WI38 (cell line): ENCODE results near the gene PCDHGA3.
"Not testable (repeated sequence)": the region's sequence is repeated elsewhere in the genome, so short reads cannot be mapped to it uniquely, and the experiment has no call there.

Experiments used
- H3K4me3 ChIP-seq: 2 replicates; pipeline ENCODE4 v1.5.1; 2011; ENCODE audit warnings: low read depth, mild to moderate bottlenecking, control low read depth, low read length
- CTCF ChIP-seq: IDR thresholded peaks from 2 replicates; pipeline ENCODE4 v1.5.1; 2012; ENCODE audit warnings: low read depth, mild to moderate bottlenecking, control low read depth, low read length

PCDHGA3 gene

DNA sequence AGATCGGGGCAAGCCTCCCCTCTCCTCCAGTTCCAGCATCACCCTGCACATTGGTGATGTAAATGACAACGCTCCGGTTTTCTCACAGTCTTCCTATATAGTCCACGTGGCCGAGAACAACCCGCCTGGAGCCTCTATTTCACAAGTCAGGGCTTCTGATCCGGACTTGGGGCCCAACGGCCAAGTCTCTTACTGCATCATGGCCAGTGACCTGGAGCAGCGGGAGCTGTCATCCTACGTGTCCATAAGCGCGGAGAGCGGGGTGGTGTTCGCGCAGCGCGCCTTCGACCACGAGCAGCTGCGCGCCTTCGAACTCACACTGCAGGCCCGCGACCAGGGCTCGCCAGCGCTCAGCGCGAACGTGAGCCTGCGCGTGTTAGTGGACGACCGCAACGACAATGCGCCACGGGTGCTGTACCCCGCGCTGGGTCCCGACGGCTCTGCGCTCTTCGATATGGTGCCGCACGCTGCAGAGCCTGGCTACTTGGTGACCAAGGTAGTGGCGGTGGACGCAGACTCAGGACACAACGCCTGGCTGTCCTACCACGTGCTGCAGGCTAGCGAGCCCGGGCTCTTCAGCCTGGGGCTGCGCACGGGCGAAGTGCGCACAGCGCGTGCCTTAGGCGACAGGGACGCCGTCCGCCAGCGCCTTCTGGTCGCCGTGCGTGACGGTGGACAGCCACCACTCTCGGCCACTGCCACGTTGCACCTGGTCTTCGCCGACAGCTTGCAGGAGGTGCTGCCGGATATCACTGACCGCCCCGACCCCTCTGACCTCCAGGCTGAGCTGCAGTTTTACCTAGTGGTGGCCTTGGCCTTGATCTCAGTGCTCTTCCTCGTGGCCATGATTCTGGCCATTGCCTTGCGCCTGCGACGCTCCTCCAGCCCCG lies 45.8 kb downstream of the PCDHGA3 start:
- no peak overlapping the region for H3K4me3 ChIP-seq
- no peak for TF ChIP-seq CTCF

- no peak for TF ChIP-seq CTCF
- no peak within 1 kb of the TSS for H3K4me3 ChIP-seq
Measured at GRCh38 chr5:141392429-141393198, 49.0 kb downstream of the PCDHGA3 start, which contains the start of gene PCDHGA8. TSS of gene PCDHGA8 (plus strand) at chr5:141392633. CDS start at chr5:141392814, 181 bp downstream.

DNA sequence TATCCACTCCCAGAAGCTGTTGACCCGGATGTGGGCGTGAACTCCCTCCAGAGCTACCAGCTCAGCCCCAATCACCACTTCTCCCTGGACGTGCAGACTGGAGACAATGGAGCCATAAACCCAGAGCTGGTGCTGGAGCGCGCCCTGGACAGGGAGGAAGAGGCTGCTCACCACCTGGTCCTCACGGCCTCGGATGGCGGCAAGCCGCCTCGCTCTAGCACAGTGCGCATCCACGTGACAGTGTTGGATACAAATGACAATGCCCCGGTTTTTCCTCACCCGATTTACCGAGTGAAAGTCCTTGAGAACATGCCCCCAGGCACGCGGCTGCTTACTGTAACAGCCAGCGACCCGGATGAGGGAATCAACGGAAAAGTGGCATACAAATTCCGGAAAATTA lies 49.6 kb downstream of the PCDHGA3 start:
- TF ChIP-seq CTCF, result no peak
- no peak overlapping the region for H3K4me3 ChIP-seq

DNA sequence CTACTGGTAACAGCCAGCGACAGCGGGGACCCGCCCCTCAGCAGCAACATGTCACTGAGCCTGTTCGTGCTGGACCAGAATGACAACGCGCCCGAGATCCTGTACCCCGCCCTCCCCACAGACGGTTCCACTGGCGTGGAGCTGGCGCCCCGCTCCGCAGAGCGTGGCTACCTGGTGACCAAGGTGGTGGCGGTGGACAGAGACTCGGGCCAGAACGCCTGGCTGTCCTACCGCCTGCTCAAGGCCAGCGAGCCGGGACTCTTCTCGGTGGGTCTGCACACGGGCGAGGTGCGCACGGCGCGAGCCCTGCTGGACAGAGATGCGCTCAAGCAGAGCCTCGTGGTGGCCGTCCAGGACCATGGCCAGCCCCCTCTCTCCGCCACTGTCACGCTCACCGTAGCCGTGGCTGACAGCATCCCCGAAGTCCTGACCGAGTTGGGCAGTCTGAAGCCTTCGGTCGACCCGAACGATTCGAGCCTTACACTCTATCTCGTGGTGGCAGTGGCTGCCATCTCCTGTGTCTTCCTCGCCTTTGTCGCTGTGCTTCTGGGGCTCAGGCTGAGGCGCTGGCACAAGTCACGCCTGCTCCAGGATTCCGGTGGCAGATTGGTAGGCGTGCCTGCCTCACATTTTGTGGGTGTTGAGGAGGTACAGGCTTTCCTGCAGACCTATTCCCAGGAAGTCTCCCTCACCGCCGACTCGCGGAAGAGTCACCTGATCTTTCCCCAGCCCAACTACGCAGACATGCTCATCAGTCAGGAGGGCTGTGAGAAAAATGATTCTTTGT lies 51.0 kb downstream of the PCDHGA3 start:
- not testable (repeated sequence) for H3K4me3 ChIP-seq
